ENCODE measurements around the gene DCLRE1A.

Gene DCLRE1A

DNA sequence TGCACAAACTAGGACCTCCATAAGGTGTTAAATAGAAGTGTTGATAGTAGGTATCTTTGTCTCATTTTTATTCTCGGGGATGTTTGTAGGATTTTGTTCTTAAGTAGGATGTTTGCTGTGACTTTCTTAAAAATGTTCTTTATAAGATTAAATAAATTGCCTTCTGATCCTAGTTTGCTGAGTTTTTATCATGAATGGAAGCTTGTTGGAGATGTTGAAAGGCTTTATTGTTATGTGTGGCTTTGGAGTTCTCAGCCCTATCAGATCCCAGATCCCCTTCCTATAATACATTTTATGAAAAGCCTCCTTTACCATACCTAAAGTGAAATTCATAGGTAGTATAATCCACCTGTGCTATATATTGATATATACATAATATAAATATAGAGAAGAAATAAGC lies 40.7 kb upstream of the DCLRE1A start:
- H3K27me3 ChIP-seq (ENCODE audit: insufficient read depth, low read depth), result no peaks in the 10 kb centered on the region
- TF ChIP-seq, protein P1, sequence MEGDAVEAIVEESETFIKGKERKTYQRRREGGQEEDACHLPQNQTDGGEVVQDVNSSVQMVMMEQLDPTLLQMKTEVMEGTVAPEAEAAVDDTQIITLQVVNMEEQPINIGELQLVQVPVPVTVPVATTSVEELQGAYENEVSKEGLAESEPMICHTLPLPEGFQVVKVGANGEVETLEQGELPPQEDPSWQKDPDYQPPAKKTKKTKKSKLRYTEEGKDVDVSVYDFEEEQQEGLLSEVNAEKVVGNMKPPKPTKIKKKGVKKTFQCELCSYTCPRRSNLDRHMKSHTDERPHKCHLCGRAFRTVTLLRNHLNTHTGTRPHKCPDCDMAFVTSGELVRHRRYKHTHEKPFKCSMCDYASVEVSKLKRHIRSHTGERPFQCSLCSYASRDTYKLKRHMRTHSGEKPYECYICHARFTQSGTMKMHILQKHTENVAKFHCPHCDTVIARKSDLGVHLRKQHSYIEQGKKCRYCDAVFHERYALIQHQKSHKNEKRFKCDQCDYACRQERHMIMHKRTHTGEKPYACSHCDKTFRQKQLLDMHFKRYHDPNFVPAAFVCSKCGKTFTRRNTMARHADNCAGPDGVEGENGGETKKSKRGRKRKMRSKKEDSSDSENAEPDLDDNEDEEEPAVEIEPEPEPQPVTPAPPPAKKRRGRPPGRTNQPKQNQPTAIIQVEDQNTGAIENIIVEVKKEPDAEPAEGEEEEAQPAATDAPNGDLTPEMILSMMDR (conservative IDR thresholded peaks at IDR 0.05; ENCODE audit: low read depth, low read length), result no peak
- no peak overlapping the region for H3K4me3 ChIP-seq (IDR thresholded peaks at IDR 0.05; ENCODE audit: insufficient read depth, low read depth, low read length)
- H3K4me2 ChIP-seq, result no peak overlapping the region
- H3K4me1 ChIP-seq (ENCODE audit: low read depth, poor library complexity, severe bottlenecking), result no peaks in the 10 kb centered on the region
- H4K20me1 ChIP-seq (ENCODE audit: insufficient read depth), result no peaks in the 10 kb centered on the region
- H3K36me3 ChIP-seq (ENCODE audit: insufficient read depth), result no peaks in the 10 kb centered on the region
- H2AFZ ChIP-seq (ENCODE audit: low read depth), result no peak overlapping the region
- no peak overlapping the region for H3K27ac ChIP-seq
- no peak overlapping the region for H3K9ac ChIP-seq
- no peaks in the 10 kb centered on the region for H3K79me2 ChIP-seq (ENCODE audit: insufficient read depth, low read depth)

DNA sequence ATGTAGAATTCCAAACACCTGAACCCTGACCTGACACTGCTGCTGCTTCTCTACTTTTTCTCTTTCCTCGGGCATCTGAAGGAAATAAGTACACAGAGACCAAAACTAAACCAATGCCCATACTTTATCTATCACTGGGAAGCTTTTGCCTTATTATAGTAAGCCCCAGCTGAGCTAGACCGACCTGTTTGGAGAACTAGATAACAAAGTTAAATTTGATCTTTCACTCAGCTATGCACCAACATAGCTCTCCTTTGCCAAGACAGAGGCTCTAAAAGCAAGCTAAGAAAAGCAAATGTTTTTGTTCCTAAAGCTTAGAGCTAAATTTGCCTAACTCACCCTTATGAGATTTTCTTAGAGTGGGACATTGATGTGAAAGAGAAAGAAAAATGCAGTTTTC lies 39.7 kb upstream of the DCLRE1A start:
- Histone ChIP-seq H3K4me3 (IDR thresholded peaks at IDR 0.05; ENCODE audit: insufficient read depth, low read depth, low read length) (no peak overlapping the region), H3K4me1 (ENCODE audit: low read depth, poor library complexity, severe bottlenecking) (no peaks in the 10 kb centered on the region), H4K20me1 (ENCODE audit: insufficient read depth) (no peaks in the 10 kb centered on the region), H3K27ac (no peak overlapping the region), H3K36me3 (ENCODE audit: insufficient read depth) (no peaks in the 10 kb centered on the region), H3K27me3 (ENCODE audit: insufficient read depth, low read depth) (no peaks in the 10 kb centered on the region), H3K79me2 (ENCODE audit: insufficient read depth, low read depth) (no peaks in the 10 kb centered on the region), H2AFZ (ENCODE audit: low read depth) (no peak overlapping the region), H3K4me2 (no peak overlapping the region), H3K9ac (no peak overlapping the region)
- TF ChIP-seq, protein P1 (conservative IDR thresholded peaks at IDR 0.05; ENCODE audit: low read depth, low read length), result no peak

DNA sequence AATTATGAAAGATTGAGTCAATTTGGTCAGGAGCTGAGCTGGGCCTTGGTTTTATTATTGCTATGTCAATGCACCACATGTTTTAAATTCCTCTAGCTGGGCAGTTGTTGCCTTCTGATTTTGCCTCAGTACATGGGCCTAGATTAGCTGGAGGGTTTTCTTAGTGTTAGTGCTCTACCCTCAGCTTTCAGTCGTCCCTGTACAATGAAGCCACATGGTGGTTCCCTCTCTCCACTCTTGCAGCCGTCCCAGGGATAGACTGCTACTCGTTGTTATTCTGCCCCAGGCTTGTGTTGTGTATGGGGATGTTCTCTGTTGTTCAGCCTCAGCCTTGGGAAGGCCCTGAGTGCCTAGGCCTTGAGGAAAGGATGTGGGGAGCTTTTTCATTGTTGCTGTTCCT lies 37.6 kb upstream of the DCLRE1A start:
- no peak overlapping the region for H3K27ac ChIP-seq
- no peak overlapping the region for H3K4me3 ChIP-seq (IDR thresholded peaks at IDR 0.05; ENCODE audit: insufficient read depth, low read depth, low read length)
- H4K20me1 ChIP-seq (ENCODE audit: insufficient read depth), result no peaks in the 10 kb centered on the region
- H3K4me1 ChIP-seq (ENCODE audit: low read depth, poor library complexity, severe bottlenecking), result no peaks in the 10 kb centered on the region
- no peaks in the 10 kb centered on the region for H3K36me3 ChIP-seq (ENCODE audit: insufficient read depth)
- no peak overlapping the region for H3K4me2 ChIP-seq
- no peaks in the 10 kb centered on the region for H3K79me2 ChIP-seq (ENCODE audit: insufficient read depth, low read depth)
- TF ChIP-seq, protein P1 (conservative IDR thresholded peaks at IDR 0.05; ENCODE audit: low read depth, low read length), result no peak
- H2AFZ ChIP-seq (ENCODE audit: low read depth), result no peak overlapping the region
- no peaks in the 10 kb centered on the region for H3K27me3 ChIP-seq (ENCODE audit: insufficient read depth, low read depth)
- H3K9ac ChIP-seq, result no peak overlapping the region

DNA sequence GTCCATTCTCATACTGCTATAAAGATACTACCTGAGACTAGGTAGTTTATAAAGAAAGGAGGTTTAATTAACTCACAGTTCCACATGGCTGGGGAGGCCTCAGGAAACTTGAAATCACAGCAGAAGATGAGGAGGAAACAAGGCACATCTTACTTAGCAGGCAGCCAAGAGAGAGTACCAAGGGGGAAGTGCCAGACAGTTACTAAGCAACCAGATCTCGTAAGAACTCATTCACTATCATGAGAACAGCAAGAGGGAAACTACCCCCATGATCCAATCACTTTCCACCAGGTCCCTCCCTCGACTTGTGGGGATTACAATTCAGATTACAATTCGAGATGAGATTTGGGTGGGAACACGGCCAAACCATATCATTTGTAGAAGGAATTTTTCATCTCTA lies 36.9 kb upstream of the DCLRE1A start:
- Histone ChIP-seq H4K20me1 (ENCODE audit: insufficient read depth) (no peaks in the 10 kb centered on the region), H3K4me1 (ENCODE audit: low read depth, poor library complexity, severe bottlenecking) (no peaks in the 10 kb centered on the region), H3K79me2 (ENCODE audit: insufficient read depth, low read depth) (no peaks in the 10 kb centered on the region), H2AFZ (ENCODE audit: low read depth) (no peak overlapping the region), H3K27ac (no peak overlapping the region), H3K4me2 (no peak overlapping the region), H3K36me3 (ENCODE audit: insufficient read depth) (no peaks in the 10 kb centered on the region), H3K4me3 (IDR thresholded peaks at IDR 0.05; ENCODE audit: insufficient read depth, low read depth, low read length) (no peak overlapping the region), H3K9ac (no peak overlapping the region), H3K27me3 (ENCODE audit: insufficient read depth, low read depth) (no peaks in the 10 kb centered on the region)
- TF ChIP-seq, protein P1 (conservative IDR thresholded peaks at IDR 0.05; ENCODE audit: low read depth, low read length), result no peak

DNA sequence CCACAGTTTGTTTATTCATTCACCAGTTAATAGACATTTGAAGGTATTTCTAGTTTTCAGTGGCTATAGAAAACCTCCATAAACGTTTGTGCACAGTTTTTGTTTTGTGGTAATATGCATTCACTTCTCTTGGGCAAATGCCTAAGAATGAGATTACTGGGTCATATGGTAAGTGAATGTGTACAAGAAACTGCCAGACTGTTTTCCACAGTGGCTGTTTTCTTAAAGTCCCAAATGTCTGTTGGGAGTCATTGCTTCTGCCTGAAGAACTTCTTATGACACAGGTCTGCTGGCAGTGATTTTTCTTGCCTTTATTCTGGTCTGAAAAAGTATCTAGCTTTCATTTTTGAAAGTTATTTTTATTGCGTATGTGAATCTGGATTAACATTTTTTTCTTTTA lies 36.0 kb upstream of the DCLRE1A start:
- Histone ChIP-seq H3K36me3 (ENCODE audit: insufficient read depth) (no peaks in the 10 kb centered on the region), H3K4me2 (no peak overlapping the region), H3K4me3 (IDR thresholded peaks at IDR 0.05; ENCODE audit: insufficient read depth, low read depth, low read length) (no peak overlapping the region), H3K9ac (no peak overlapping the region), H3K27me3 (ENCODE audit: insufficient read depth, low read depth) (no peaks in the 10 kb centered on the region), H3K4me1 (ENCODE audit: low read depth, poor library complexity, severe bottlenecking) (no peaks in the 10 kb centered on the region), H2AFZ (ENCODE audit: low read depth) (no peak overlapping the region), H3K27ac (no peak overlapping the region), H4K20me1 (ENCODE audit: insufficient read depth) (no peaks in the 10 kb centered on the region), H3K79me2 (ENCODE audit: insufficient read depth, low read depth) (no peaks in the 10 kb centered on the region)
- TF ChIP-seq, protein P1 (conservative IDR thresholded peaks at IDR 0.05; ENCODE audit: low read depth, low read length), result no peak

All from KMS-11 (cell line).